ENCODE results near the gene FRMD8. TPM values are rescaled to one million over a fixed set of nuclear protein-coding genes. Genes with fewer than 3 reads are reported as not detected.

FRMD8 gene
- total and polyA plus RNA-seq, 2 of the 8 experiments (the other 6 are each of a cell fraction or from before 2014, with no cell fraction given): 15.0 to 19.2 TPM

DNA sequence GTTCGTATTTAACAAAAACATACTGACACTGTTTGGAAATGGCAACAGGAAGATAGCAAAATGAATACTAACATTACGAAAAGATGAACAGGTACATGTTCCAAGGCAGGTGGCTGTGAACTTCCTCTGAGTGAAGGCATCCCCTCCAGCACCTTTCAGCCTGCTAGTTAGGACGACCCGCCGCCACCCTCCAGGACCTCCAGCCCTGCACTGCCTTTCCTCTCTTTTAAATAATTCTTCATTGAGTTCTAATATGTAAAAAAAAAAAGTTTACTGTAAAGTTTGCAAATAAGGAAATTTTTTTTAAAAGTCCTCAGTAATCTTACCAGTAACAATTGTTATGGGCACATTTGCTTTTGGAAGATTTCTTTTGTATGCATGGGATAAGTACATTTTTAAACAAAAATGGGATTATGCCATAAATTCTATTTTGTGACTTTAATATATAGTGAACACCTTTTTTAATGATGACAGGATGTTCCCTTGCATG lies 42.2 kb downstream of the FRMD8 start:
- H4K5ac ChIP-seq (ENCODE audit: insufficient read length, low read depth, low read length): no peak overlapping the region
- H3K36me3 ChIP-seq (ENCODE audit: control insufficient read depth in 2 of 4, insufficient read depth in 4 of 4, low read length in 3 of 4): no peaks in the 10 kb centered on the region
- DNase-seq (ENCODE audit: low read depth in 1 of 2, low spot score in 2 of 2) (no peak), FAIRE-seq (no peak)
- CTCF ChIA-PET (ENCODE audit: partially characterized antibody): interaction anchor here (0.8 to 22.8 kb wide), 4 partner anchors 12 to 82 kb away, joined by 3 to 430 read pairs (median 10); no protein-coding TSS in a partner anchor
- peaks cover 7% of the 10 kb centered on the region; the same call in 1 of the 2 replicates for H3K23me2 ChIP-seq (ENCODE audit: low read depth, low read length)
- H3K27ac ChIP-seq (ENCODE audit: low read depth, low read length): no peak overlapping the region
- no peak overlapping the region for H3K4ac ChIP-seq (replicated peaks; ENCODE audit: insufficient read length, low read depth, low read length)
- no peak overlapping the region for H3K4me3 ChIP-seq (ENCODE audit: extremely low read depth in 1 of 4, insufficient read depth in 2 of 4, low read depth in 3 of 4, low read length in 4 of 4)
- 82% methylated on average over 5 of the region's 5 CpGs; no CpG with 5 or more reads in 1 of the 2 experiments for WGBS, 2 experiments (ENCODE audit: extremely low coverage in 1 of 2, insufficient coverage in 1 of 2, insufficient read length in 1 of 2, insufficient replicate concordance in 2 of 2, low coverage in 1 of 2, low lambda C conversion rate in 2 of 2, missing lambda C conversion rate in 1 of 2)
- H3K23ac ChIP-seq (ENCODE audit: insufficient read length): no peak overlapping the region
- H3K56ac ChIP-seq (replicated peaks; ENCODE audit: insufficient read length, low read depth, low read length): no peak overlapping the region
- H3K14ac ChIP-seq (ENCODE audit: insufficient read length): no peak overlapping the region
- no peaks in the 10 kb centered on the region for H3K27me3 ChIP-seq (replicated peaks in 1 of 4; ENCODE audit: control insufficient read depth in 3 of 4, extremely low read depth in 1 of 4, insufficient read depth in 3 of 4, low read length in 3 of 4)
- POLR2A ChIA-PET (ENCODE audit: partially characterized antibody): interaction anchor here (1.0 to 20.8 kb wide), 4 partner anchors 9 to 76 kb away, joined by 3 to 826 read pairs (median 8); partner anchors contain the start of gene MALAT1
- no peak overlapping the region for H2BK15ac ChIP-seq (ENCODE audit: low read length)
- TF ChIP-seq POLR2AphosphoS5 (IDR thresholded peaks at IDR 0.05; ENCODE audit: low read depth, low read length): no peak
- TF ChIP-seq POLR2A (IDR thresholded peaks at IDR 0.05; ENCODE audit: control extremely low read depth in 1 of 2, low read depth in 2 of 2, low read length in 2 of 2): peak in 1 of 2 experiments; percentile 27; a peak in 1 of 3 replicates
- H2BK120ac ChIP-seq (replicated peaks; ENCODE audit: low read depth, low read length): no peak overlapping the region
- no peak overlapping the region for H2AFZ ChIP-seq (ENCODE audit: low read length)
- peaks cover 3 to 30% of the 10 kb centered on the region in 2 experiments for H3K79me2 ChIP-seq (ENCODE audit: control insufficient read depth in 1 of 2, insufficient read depth in 2 of 2, low read length in 2 of 2)
- no peak overlapping the region for H2BK5ac ChIP-seq (ENCODE audit: low read depth, low read length)
- no peak overlapping the region for H4K8ac ChIP-seq (ENCODE audit: extremely low read depth, insufficient read depth, low read length)
- no peak overlapping the region for H2BK12ac ChIP-seq (ENCODE audit: low read depth, low read length)
- H3K18ac ChIP-seq (ENCODE audit: extremely low read depth, low read length): no peak overlapping the region
- H3K4me1 ChIP-seq (replicated peaks in 1 of 4; ENCODE audit: control insufficient read depth in 3 of 4, insufficient read depth in 4 of 4, low read length in 3 of 4): peaks cover 9 to 37% (median 15%) of the 10 kb centered on the region in 4 experiments
- H3K9me3 ChIP-seq (ENCODE audit: insufficient read depth in 2 of 2, low read depth in 1 of 2, low read length in 1 of 2): no peaks in the 10 kb centered on the region
- H3K79me1 ChIP-seq (ENCODE audit: low read depth, low read length): peaks cover 9% of the 10 kb centered on the region; the same call in 1 of the 2 replicates
- H3K4me2 ChIP-seq (ENCODE audit: insufficient read depth in 1 of 2, low read depth in 2 of 2, low read length in 2 of 2): no peak overlapping the region
- H3K9ac ChIP-seq (replicated peaks in 1 of 4; ENCODE audit: extremely low read depth in 1 of 4, low read depth in 3 of 4, low read length in 3 of 4): no peak overlapping the region
- H2AK5ac ChIP-seq (ENCODE audit: low read depth, low read length): no peak overlapping the region
- H4K20me1 ChIP-seq (replicated peaks in 1 of 2; ENCODE audit: control insufficient read depth in 1 of 2, insufficient read depth in 2 of 2, low read length in 2 of 2): peaks cover 5 to 13% of the 10 kb centered on the region in 2 experiments
- H2BK20ac ChIP-seq (ENCODE audit: low read length): no peak overlapping the region
- no peak overlapping the region for H4K91ac ChIP-seq (replicated peaks; ENCODE audit: insufficient read length, low read length)

Data from H1 (cell line).